ENCODE results near the gene CD274. TPM values are rescaled to one million over a fixed set of nuclear protein-coding genes. Genes with fewer than 3 reads are reported as not detected.
A peak's percentile ranks its signal among the peaks of the same experiment; 100 is the strongest.

CD274 gene
- total and polyA plus RNA-seq, 10 of the 15 experiments (the other 5 are each of a cell fraction or from before 2014, with no cell fraction given): 9.4 to 128 (median 24.6) TPM

GRCh38 chr9:5408596-5408995 lies 41.7 kb upstream of the CD274 start:
- Histone ChIP-seq H3K4me1 (ENCODE audit: control insufficient read depth, insufficient read depth, low read length) (no peaks in the 10 kb centered on the region), H4K20me1 (ENCODE audit: control insufficient read depth, insufficient read depth) (no peaks in the 10 kb centered on the region), H3K36me3 (ENCODE audit: control insufficient read depth in 2 of 2, insufficient read depth in 2 of 2, low read length in 1 of 2) (peaks cover 0 to 2% of the 10 kb centered on the region in 2 experiments; a peak in 1 of 4 replicates), H2AFZ (ENCODE audit: control insufficient read depth, low read depth, low read length) (no peak overlapping the region), H3K27me3 (replicated peaks in 1 of 2; ENCODE audit: control insufficient read depth in 2 of 2, insufficient read depth in 2 of 2, low read length in 1 of 2) (no peaks in the 10 kb centered on the region), H3K9me3 (replicated peaks; ENCODE audit: control insufficient read depth, insufficient read depth, low read length) (peaks cover 11% of the 10 kb centered on the region; the same call in 2 of the 3 replicates), H3K9ac (ENCODE audit: control insufficient read depth, insufficient read depth, low read length) (no peak overlapping the region), H3K4me2 (ENCODE audit: control insufficient read depth, insufficient read depth) (no peak overlapping the region), H3K27ac (ENCODE audit: control insufficient read depth, insufficient read depth) (no peak overlapping the region), H3K79me2 (ENCODE audit: control insufficient read depth, insufficient read depth, low read length) (no peaks in the 10 kb centered on the region), H3K4me3 (no peak overlapping the region)
- ChIA-PET RAD21 (ENCODE audit: unreplicated experiment) (no interaction called here), SMC1A (ENCODE audit: uncharacterized antibody, unreplicated experiment) (interaction anchor here (1.0 kb wide), 1 partner anchor 17 kb away, joined by 3 read pairs; no protein-coding TSS in a partner anchor), POLR2A (no interaction called here), CTCF (no interaction called here)
- FAIRE-seq (no peak), ATAC-seq (no peak), DNase-seq (ENCODE audit: low read depth, low spot score) (no peak)
- no TSS peak for BruUV-seq (replicated peaks)
- in situ Hi-C loops (cut with MboI): no loop called here
- WGBS (ENCODE audit: insufficient coverage, insufficient replicate concordance, low lambda C conversion rate, missing lambda C conversion rate): 100% methylated on average over 1 of the region's 1 CpG
- TF ChIP-seq SIX5 (IDR thresholded peaks at IDR 0.05; ENCODE audit: low read depth, low read length, severe bottlenecking) (no peak), SREBF2 (IDR thresholded peaks at IDR 0.05; ENCODE audit: low read length) (no peak), CBX5 (IDR thresholded peaks at IDR 0.05; ENCODE audit: low read depth) (peak; percentile 64; the same call in 1 of the 2 replicates), E2F8 (IDR thresholded peaks at IDR 0.05; ENCODE audit: low read depth, partially characterized antibody) (no peak), ZBTB11 (CRISPR knock-in tag; IDR thresholded peaks at IDR 0.05) (no peak)
- intact Hi-C loops (cut with micrococcal nuclease; ENCODE audit: unreplicated experiment): no loop called here

All from GM12878 (cell line).